ENCODE results near the gene SLCO3A1.

- TF ChIP-seq EZH2phosphoT487 (IDR thresholded peaks at IDR 0.05; ENCODE audit: insufficient read depth, low read depth) = no peak
- no peak for TF ChIP-seq EZH2 (IDR thresholded peaks at IDR 0.05; ENCODE audit: insufficient read depth, poor library complexity, severe bottlenecking)
Observed at GRCh38 chr15:92130906-92131305, 277.4 kb downstream of the SLCO3A1 start.

Measured in GM23248 (cell line).